UCSD-AML1 (cell line): ENCODE measurements around the gene CC2D2A.

Source experiments
- DNase-seq: peaks from one replicate; lab custom pipeline; 2025; ENCODE audit not compliant: unreplicated experiment; lab: John Stamatoyannopoulos, UW

CC2D2A gene

GRCh38 chr4:15469402-15470127, at the start of gene CC2D2A:
CC2D2A (plus strand) TSS chr4:15469882; CDS start chr4:15475933, 6,051 bp downstream.
- no peak for DNase-seq

GRCh38 chr4:15420642-15421041, 49.0 kb upstream of the CC2D2A start:
- no peak for DNase-seq

- no peak for DNase-seq
Measured at GRCh38 chr4:15423285-15423711, 46.4 kb upstream of the CC2D2A start.

- DNase-seq: no peak
Measured at GRCh38 chr4:15425520-15425919, 44.2 kb upstream of the CC2D2A start.

GRCh38 chr4:15427161-15427560, 42.5 kb upstream of the CC2D2A start:
- DNase-seq: no peak

GRCh38 chr4:15427701-15428100, 42.0 kb upstream of the CC2D2A start, which contains the start of gene C1QTNF7:
C1QTNF7 (plus strand) TSS chr4:15428033; CDS start chr4:15435744, 7,711 bp downstream.
- DNase-seq: no peak

GRCh38 chr4:15428611-15429010, 41.1 kb upstream of the CC2D2A start:
- DNase-seq: no peak

GRCh38 chr4:15434091-15434490, 35.6 kb upstream of the CC2D2A start:
- DNase-seq: no peak

GRCh38 chr4:15434676-15435075, 35.0 kb upstream of the CC2D2A start:
- no peak for DNase-seq

GRCh38 chr4:15436513-15436912, 33.2 kb upstream of the CC2D2A start:
- DNase-seq: no peak

- DNase-seq: no peak
Measured at GRCh38 chr4:15438939-15439524, 30.6 kb upstream of the CC2D2A start.

- no peak for DNase-seq
Measured at GRCh38 chr4:15443371-15444160, 26.1 kb upstream of the CC2D2A start.

GRCh38 chr4:15444276-15444675, 25.4 kb upstream of the CC2D2A start:
- DNase-seq: no peak

GRCh38 chr4:15444879-15445547, 24.7 kb upstream of the CC2D2A start:
- DNase-seq: no peak

- peak; percentile 17 for DNase-seq
Measured at GRCh38 chr4:15451181-15451865, 18.4 kb upstream of the CC2D2A start.

- no peak for DNase-seq
Measured at GRCh38 chr4:15451866-15452765, 17.6 kb upstream of the CC2D2A start.

- no peak for DNase-seq
Measured at GRCh38 chr4:15455290-15455689, 14.4 kb upstream of the CC2D2A start.

- no peak for DNase-seq
Measured at GRCh38 chr4:15457406-15458201, 12.1 kb upstream of the CC2D2A start.

GRCh38 chr4:15458616-15459015, 11.1 kb upstream of the CC2D2A start:
- no peak for DNase-seq
